Vagina (tissue), 2 donors: ENCODE results near the gene PPARA. TPM values are rescaled to one million over a fixed set of nuclear protein-coding genes. Genes with fewer than 3 reads are reported as not detected.

Source experiments
- DNase-seq, 2 donors: peaks; one replicate each; pipeline ENCODE4 v3.0.0-alpha.2; 2017; ENCODE audit errors: extremely low spot score in 2 of 2
- H3K27ac ChIP-seq: fragments of 200-600 bp; sonication (generic); one replicate; pipeline ENCODE4 v1.5.1; 2019
- H3K27me3 ChIP-seq: fragments of 200-600 bp; sonication (generic); one replicate; pipeline ENCODE4 v1.5.1; 2019
- H3K36me3 ChIP-seq, 2 donors: fragments of 200-600 bp; sonication (generic); one replicate each; pipeline ENCODE4 v1.5.1; 2017 to 2019
- H3K4me1 ChIP-seq: fragments of 200-600 bp; sonication (generic); one replicate; pipeline ENCODE4 v1.5.1; 2019
- H3K4me3 ChIP-seq, 2 donors: fragments of 200-600 bp; sonication (generic); 1 replicate in 1 of 2; 2 replicates in 1 of 2; pipeline ENCODE4 v1.5.1; 2016 to 2019
- H3K9me3 ChIP-seq: fragments of 200-600 bp; sonication (generic); one replicate; pipeline ENCODE4 v1.5.1; 2019
- POLR2A ChIP-seq, 2 donors: fragments of 450-650 bp; IDR thresholded peaks; one replicate each; pipeline ENCODE4 v1.6.1; 2017; ENCODE audit warnings: antibody characterized with exemption in 2 of 2, mild to moderate bottlenecking in 2 of 2, moderate library complexity in 2 of 2
- POLR2AphosphoS5 ChIP-seq, 2 donors: sonication (generic); formaldehyde crosslinking; IDR thresholded peaks; one replicate each; pipeline ENCODE4 v1.9.0; 2017; ENCODE audit warnings: antibody characterized with exemption in 2 of 2, mild to moderate bottlenecking in 2 of 2, low read depth in 1 of 2; ENCODE audit not compliant: insufficient read depth in 1 of 2
- intact Hi-C: fragments of 100-400 bp; cut with DNase I; formaldehyde crosslinking; loops from one replicate; pipeline ENCODE4 v1.15.1; 2023
- total RNA-seq: library from RNA; depleted of rRNA; stranded (reverse); fragments of >200 nt; gene quantifications from one replicate; pipeline ENCODE4 v1.2.3, GENCODE V29; 2016
- TF ChIP-seq, protein P1 (sequence below), 3 experiments: fragments of 450-650 bp in 2 of 3; fragments of 200-600 bp in 1 of 3; sonication (generic) in 1 of 3; IDR thresholded peaks; one replicate each; pipeline ENCODE4 v1.5.1; 2017 to 2019; ENCODE audit warnings: antibody characterized with exemption in 3 of 3, mild to moderate bottlenecking in 2 of 3, moderate library complexity in 2 of 3

Gene PPARA
- total RNA-seq, 1 donor from 2014 or later: 13.5 TPM

DNA sequence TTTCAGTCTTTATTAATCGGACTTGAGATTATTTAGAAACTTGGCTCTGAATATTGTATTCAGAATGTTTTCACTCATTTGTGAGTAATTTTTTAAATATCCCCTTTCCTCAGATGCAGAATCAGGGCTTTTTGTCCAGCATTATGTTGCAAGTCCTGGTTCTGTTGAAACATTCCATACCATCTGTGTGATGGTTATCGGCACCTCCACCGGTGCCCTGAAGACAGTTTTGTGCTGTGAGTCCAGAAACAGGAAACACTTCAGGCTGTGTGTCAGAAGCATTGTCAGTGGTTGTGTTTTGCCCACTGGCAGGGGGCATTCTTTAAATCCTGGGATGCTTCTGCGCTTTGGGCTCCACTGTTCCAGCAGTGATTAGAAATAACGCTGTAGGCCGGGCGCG lies 79.4 kb downstream of the PPARA start:
- peaks cover 0 to 11% of the 10 kb centered on the region in 2 donors for H3K36me3 ChIP-seq
- no peaks in the 10 kb centered on the region for H3K4me1 ChIP-seq
- H3K27ac ChIP-seq: no peak overlapping the region
- no peaks in the 10 kb centered on the region for H3K27me3 ChIP-seq
- intact Hi-C loops: no loop called here
- TF ChIP-seq POLR2A (IDR thresholded peaks at IDR 0.05) (no peak), POLR2AphosphoS5 (IDR thresholded peaks at IDR 0.05; ENCODE audit: insufficient read depth in 1 of 2, low read depth in 1 of 2) (no peak)
- TF ChIP-seq, protein P1, sequence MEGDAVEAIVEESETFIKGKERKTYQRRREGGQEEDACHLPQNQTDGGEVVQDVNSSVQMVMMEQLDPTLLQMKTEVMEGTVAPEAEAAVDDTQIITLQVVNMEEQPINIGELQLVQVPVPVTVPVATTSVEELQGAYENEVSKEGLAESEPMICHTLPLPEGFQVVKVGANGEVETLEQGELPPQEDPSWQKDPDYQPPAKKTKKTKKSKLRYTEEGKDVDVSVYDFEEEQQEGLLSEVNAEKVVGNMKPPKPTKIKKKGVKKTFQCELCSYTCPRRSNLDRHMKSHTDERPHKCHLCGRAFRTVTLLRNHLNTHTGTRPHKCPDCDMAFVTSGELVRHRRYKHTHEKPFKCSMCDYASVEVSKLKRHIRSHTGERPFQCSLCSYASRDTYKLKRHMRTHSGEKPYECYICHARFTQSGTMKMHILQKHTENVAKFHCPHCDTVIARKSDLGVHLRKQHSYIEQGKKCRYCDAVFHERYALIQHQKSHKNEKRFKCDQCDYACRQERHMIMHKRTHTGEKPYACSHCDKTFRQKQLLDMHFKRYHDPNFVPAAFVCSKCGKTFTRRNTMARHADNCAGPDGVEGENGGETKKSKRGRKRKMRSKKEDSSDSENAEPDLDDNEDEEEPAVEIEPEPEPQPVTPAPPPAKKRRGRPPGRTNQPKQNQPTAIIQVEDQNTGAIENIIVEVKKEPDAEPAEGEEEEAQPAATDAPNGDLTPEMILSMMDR (IDR thresholded peaks at IDR 0.05): no peak
- H3K4me3 ChIP-seq: no peak overlapping the region
- no peak for DNase-seq
- H3K9me3 ChIP-seq: no peaks in the 10 kb centered on the region

DNA sequence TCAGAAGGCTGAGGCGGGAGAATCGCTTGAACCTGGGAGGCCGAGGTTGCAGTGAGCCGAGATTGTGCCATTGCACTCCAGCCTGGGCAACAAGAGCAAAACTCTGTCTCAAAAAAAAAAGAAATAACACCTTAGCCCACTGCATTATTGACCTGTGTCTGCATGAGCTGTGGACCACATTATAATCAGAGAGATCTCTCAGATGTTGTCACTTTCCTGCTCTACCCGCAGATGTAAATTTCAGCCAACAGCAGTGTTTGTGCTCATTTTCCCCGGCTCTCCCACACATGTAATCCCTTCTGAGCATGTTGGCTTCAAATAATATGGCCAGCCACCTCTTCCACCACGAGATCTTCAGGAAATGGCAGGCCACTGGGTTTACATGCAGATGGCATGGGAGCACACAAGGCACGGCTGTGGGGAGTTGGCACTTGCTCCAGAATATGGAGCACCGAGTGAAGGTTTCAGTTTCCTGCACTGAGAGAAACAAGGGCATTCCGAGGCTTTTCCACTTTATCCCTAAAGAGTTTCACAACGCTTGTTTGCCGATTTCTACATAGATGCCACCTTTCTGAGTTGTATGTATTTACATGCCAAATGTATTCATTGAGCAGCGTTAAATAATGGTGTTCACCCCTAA lies 80.1 kb downstream of the PPARA start:
- TF ChIP-seq POLR2AphosphoS5 (IDR thresholded peaks at IDR 0.05; ENCODE audit: insufficient read depth in 1 of 2, low read depth in 1 of 2) (no peak), POLR2A (IDR thresholded peaks at IDR 0.05) (no peak)
- TF ChIP-seq, protein P1 (IDR thresholded peaks at IDR 0.05): no peak
- no peaks in the 10 kb centered on the region for H3K9me3 ChIP-seq
- H3K27me3 ChIP-seq: no peaks in the 10 kb centered on the region
- no peak overlapping the region for H3K27ac ChIP-seq
- no peak overlapping the region for H3K4me3 ChIP-seq
- no peak for DNase-seq
- intact Hi-C loops: no loop called here
- peaks cover 0 to 18% of the 10 kb centered on the region in 2 donors for H3K36me3 ChIP-seq
- no peaks in the 10 kb centered on the region for H3K4me1 ChIP-seq

DNA sequence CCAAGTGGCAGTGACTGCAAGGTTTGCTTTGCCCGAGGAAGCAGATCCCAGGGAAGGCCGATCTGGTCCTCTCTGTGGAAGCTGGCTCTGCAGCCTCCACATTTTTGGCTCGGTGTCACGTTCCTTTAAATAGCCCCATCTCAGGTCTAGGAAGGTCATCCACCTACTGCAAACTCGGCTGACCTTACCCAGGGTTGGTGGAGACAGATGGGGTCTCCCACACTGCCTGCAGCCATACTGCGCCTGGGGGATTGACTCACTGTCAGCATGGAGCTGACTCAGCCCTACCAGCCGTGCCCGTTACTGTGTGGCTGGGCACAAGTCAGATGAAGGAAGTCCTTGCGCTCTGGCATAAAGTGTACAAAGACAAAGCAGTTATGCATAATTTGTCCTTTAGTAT lies 82.9 kb downstream of the PPARA start:
- intact Hi-C loops: no loop called here
- no peak for DNase-seq
- Histone ChIP-seq H3K4me3 (no peak overlapping the region), H3K27me3 (no peaks in the 10 kb centered on the region), H3K9me3 (no peaks in the 10 kb centered on the region), H3K27ac (no peak overlapping the region), H3K36me3 (peaks cover 0 to 22% of the 10 kb centered on the region in 2 donors), H3K4me1 (no peaks in the 10 kb centered on the region)
- TF ChIP-seq, protein P1 (IDR thresholded peaks at IDR 0.05): no peak
- no peak for TF ChIP-seq POLR2AphosphoS5 (IDR thresholded peaks at IDR 0.05; ENCODE audit: insufficient read depth in 1 of 2, low read depth in 1 of 2)
- TF ChIP-seq POLR2A (IDR thresholded peaks at IDR 0.05): no peak

DNA sequence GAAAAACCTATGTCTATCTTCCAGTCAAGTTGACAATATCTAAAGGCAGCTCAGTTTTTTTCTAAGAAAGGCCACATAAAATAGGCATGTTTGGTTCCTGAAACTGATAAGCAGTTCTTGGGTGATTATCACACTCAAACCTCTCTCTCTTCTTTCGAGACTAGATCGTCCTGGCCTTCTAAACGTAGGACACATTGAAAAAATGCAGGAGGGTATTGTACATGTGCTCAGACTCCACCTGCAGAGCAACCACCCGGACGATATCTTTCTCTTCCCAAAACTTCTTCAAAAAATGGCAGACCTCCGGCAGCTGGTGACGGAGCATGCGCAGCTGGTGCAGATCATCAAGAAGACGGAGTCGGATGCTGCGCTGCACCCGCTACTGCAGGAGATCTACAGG lies 84.6 kb downstream of the PPARA start:
- DNase-seq: no peak
- intact Hi-C loops: no loop called here
- TF ChIP-seq, protein P1 (IDR thresholded peaks at IDR 0.05): no peak
- no peak for TF ChIP-seq POLR2A (IDR thresholded peaks at IDR 0.05)
- no peak for TF ChIP-seq POLR2AphosphoS5 (IDR thresholded peaks at IDR 0.05; ENCODE audit: insufficient read depth in 1 of 2, low read depth in 1 of 2)
- H3K36me3 ChIP-seq: peaks cover 0 to 22% of the 10 kb centered on the region in 2 donors
- H3K27ac ChIP-seq: no peak overlapping the region
- H3K4me3 ChIP-seq: no peak overlapping the region
- H3K27me3 ChIP-seq: no peaks in the 10 kb centered on the region
- no peaks in the 10 kb centered on the region for H3K9me3 ChIP-seq
- H3K4me1 ChIP-seq: no peaks in the 10 kb centered on the region

DNA sequence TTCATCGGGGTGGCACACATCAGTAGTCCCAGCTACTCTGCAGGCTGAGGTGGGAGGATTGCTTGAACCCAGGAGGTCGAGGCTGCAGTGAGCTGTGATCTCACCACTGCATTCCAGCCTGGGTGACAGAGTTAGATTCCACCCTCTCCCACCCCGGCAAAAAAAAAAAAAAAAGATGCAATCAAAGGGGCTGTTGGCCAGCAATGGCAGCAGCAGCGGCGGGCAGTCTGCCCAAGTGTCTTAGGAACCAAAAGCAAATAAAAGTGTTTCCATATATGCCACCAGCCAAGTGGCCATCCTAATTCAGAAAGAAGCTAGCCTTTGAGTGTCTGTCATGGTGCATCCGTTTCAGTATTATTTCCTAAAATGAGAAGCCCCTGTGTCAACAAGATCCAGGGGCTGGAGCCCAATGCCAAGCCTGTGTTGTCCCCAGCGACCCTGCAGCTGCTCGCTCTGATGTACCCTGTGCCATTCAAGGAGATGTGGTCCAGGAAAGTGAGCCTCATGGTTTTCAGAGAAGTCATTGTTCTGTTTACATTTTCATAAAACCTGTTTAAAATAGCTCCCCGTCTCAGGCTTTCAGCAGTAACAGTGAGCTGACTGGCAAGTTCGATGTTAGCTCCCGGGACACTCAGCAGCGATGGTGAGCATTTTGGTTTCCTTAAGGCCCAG lies 87.3 kb downstream of the PPARA start:
- Histone ChIP-seq H3K4me3 (no peak overlapping the region), H3K27me3 (no peaks in the 10 kb centered on the region), H3K9me3 (no peaks in the 10 kb centered on the region), H3K27ac (no peak overlapping the region), H3K36me3 (peaks cover 0 to 15% of the 10 kb centered on the region in 2 donors), H3K4me1 (no peaks in the 10 kb centered on the region)
- no peak for DNase-seq
- TF ChIP-seq, protein P1 (IDR thresholded peaks at IDR 0.05): no peak
- TF ChIP-seq POLR2AphosphoS5 (IDR thresholded peaks at IDR 0.05; ENCODE audit: insufficient read depth in 1 of 2, low read depth in 1 of 2) (no peak), POLR2A (IDR thresholded peaks at IDR 0.05) (no peak)
- intact Hi-C loops: no loop called here
